ENCODE data around the gene CDT1.

The CDT1 gene

GRCh38 chr16:88803264-88803987 lies at the start of gene CDT1:
Gene CDT1, plus strand, starts transcription at chr16:88803789. Its CDS starts 43 bp downstream, at chr16:88803832.
- peak; percentile 82 for DNase-seq (ENCODE audit: low read depth, low spot score)

- DNase-seq (ENCODE audit: low read depth, low spot score), result no peak
These were observed 49.3 kb upstream of the CDT1 start for GRCh38 chr16:88754109-88754911.

GRCh38 chr16:88754912-88755744 lies 48.5 kb upstream of the CDT1 start:
- peak; percentile 57 for DNase-seq (ENCODE audit: low read depth, low spot score)

- DNase-seq (ENCODE audit: low read depth, low spot score), result no peak
These were observed 47.7 kb upstream of the CDT1 start for GRCh38 chr16:88755745-88756443.

- DNase-seq (ENCODE audit: low read depth, low spot score), result no peak
These were observed 45.2 kb upstream of the CDT1 start for GRCh38 chr16:88758227-88758943.

- DNase-seq (ENCODE audit: low read depth, low spot score), result no peak
These were observed 44.7 kb upstream of the CDT1 start for GRCh38 chr16:88758944-88759244.

GRCh38 chr16:88759245-88759975 lies 44.2 kb upstream of the CDT1 start:
- peak; percentile 96 for DNase-seq (ENCODE audit: low read depth, low spot score)

GRCh38 chr16:88759976-88760350 lies 43.6 kb upstream of the CDT1 start:
- DNase-seq (ENCODE audit: low read depth, low spot score), result no peak

GRCh38 chr16:88760424-88761142 lies 43.0 kb upstream of the CDT1 start:
- DNase-seq (ENCODE audit: low read depth, low spot score), result no peak

- DNase-seq (ENCODE audit: low read depth, low spot score), result no peak
These were observed 42.5 kb upstream of the CDT1 start for GRCh38 chr16:88761143-88761534.

GRCh38 chr16:88761830-88762229 lies 41.8 kb upstream of the CDT1 start:
- no peak for DNase-seq (ENCODE audit: low read depth, low spot score)

- no peak for DNase-seq (ENCODE audit: low read depth, low spot score)
These were observed 41.2 kb upstream of the CDT1 start for GRCh38 chr16:88762258-88762870.

- DNase-seq (ENCODE audit: low read depth, low spot score), result no peak
These were observed 40.6 kb upstream of the CDT1 start for GRCh38 chr16:88762941-88763340.

- peak; percentile 98 for DNase-seq (ENCODE audit: low read depth, low spot score)
These were observed 40.0 kb upstream of the CDT1 start for GRCh38 chr16:88763502-88764053.

- no peak for DNase-seq (ENCODE audit: low read depth, low spot score)
These were observed 39.5 kb upstream of the CDT1 start for GRCh38 chr16:88764080-88764479.

- peak; percentile 93 for DNase-seq (ENCODE audit: low read depth, low spot score)
These were observed 38.7 kb upstream of the CDT1 start for GRCh38 chr16:88764913-88765349.

- no peak for DNase-seq (ENCODE audit: low read depth, low spot score)
These were observed 36.6 kb upstream of the CDT1 start for GRCh38 chr16:88766975-88767374.

GRCh38 chr16:88767546-88768070 lies 36.0 kb upstream of the CDT1 start:
- DNase-seq (ENCODE audit: low read depth, low spot score), result no peak
